Endometrium (tissue), 2 donors: ENCODE data around the gene UBE3B.

Experiments
- FAIRE-seq: peaks from 2 replicates; lab custom pipeline; 2012; peaks lifted over from hg19 to GRCh38; lab: Jason Lieb, UNC
- donor health status: control.
- donor health status: control.

Gene UBE3B

GRCh38 chr12:109553906-109554500, 76.6 kb downstream of the UBE3B start:
- FAIRE-seq, result no peak

- FAIRE-seq, result no peak
Observed at GRCh38 chr12:109554761-109555160, 77.3 kb downstream of the UBE3B start.

GRCh38 chr12:109555431-109556315, 78.2 kb downstream of the UBE3B start:
- FAIRE-seq, result no peak

GRCh38 chr12:109557200-109557599, 79.8 kb downstream of the UBE3B start:
- no peak for FAIRE-seq

- no peak for FAIRE-seq
Observed at GRCh38 chr12:109557805-109558204, 80.4 kb downstream of the UBE3B start.

DNA sequence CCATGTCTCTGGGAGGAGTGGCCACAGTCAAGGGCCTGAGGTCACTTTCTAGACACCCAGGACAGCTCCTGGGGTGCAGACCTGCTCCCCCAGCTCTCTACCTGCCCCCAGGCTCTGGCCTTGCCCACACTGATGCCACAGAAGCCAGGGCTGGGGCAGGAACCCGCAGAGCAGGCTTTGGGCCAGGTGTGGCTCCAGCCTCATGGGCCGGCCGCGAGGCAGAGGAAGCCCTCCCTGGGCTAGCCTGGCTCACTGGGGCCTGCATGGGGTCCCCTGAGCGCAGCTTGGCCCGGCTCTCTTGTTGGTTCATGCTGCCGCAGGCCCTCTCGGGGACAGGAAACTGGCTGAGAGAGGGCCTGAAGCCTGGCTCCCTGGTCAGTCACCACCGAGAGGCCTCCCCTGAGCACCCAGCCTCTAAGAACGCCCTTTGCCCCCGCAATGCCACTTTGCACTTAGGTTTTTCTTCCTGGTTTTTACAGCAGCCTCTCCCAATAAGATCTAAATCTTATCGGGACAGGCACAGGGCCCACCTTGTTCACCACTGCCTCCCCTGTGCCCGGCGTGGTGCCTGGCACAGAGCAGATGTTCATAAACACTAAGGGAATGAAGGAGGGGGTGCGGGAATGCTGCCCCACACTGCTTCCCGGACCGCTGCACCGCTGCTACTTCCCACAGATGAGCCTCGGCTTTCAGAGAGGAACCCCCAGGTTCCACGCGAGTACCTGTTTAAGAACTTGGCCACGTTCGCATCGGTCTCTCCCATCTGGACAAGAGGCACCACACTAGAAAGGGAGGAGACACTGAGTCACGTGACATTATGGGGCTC, 81.2 kb downstream of the UBE3B start:
- FAIRE-seq, result no peak

DNA sequence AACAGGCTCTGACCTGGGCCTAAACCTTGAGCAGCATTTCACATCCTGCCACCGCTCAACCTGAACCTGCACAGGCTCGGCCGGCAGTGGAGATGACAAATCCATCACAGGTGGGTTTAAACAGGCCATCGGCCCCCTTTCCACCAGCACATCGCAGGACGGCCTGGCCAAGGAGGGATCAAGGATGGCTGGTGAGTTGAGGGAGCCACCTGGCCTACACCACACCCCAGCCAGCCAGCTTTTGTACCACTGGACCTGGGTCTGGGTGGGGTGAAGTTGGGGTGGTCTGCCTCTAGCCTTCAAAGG, 81.7 kb downstream of the UBE3B start:
- no peak for FAIRE-seq

DNA sequence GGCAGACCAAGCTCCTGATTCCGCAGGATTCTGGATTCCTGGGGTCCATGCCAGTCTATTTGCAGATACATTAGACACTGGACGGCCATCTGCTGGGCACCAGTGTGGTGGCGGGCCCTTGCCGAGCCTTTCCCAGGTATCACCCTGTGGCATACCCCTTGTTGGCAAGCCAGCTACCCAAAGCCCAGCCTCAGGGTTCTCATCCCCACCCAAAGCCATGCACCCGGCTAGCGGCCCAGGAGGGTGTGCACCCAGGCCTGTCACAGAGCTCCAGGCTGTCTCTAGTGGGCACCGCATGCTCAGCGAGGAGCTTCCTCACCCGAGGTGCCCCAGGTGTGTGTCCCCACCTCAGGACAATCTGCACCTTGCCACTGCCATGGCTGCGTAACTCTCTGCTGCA, 82.2 kb downstream of the UBE3B start:
- no peak for FAIRE-seq

GRCh38 chr12:109560867-109561710, 83.7 kb downstream of the UBE3B start:
- no peak for FAIRE-seq

GRCh38 chr12:109561711-109562030, 84.2 kb downstream of the UBE3B start:
- no peak for FAIRE-seq

- FAIRE-seq, result no peak
Observed at GRCh38 chr12:109562871-109563270, 85.4 kb downstream of the UBE3B start.

DNA sequence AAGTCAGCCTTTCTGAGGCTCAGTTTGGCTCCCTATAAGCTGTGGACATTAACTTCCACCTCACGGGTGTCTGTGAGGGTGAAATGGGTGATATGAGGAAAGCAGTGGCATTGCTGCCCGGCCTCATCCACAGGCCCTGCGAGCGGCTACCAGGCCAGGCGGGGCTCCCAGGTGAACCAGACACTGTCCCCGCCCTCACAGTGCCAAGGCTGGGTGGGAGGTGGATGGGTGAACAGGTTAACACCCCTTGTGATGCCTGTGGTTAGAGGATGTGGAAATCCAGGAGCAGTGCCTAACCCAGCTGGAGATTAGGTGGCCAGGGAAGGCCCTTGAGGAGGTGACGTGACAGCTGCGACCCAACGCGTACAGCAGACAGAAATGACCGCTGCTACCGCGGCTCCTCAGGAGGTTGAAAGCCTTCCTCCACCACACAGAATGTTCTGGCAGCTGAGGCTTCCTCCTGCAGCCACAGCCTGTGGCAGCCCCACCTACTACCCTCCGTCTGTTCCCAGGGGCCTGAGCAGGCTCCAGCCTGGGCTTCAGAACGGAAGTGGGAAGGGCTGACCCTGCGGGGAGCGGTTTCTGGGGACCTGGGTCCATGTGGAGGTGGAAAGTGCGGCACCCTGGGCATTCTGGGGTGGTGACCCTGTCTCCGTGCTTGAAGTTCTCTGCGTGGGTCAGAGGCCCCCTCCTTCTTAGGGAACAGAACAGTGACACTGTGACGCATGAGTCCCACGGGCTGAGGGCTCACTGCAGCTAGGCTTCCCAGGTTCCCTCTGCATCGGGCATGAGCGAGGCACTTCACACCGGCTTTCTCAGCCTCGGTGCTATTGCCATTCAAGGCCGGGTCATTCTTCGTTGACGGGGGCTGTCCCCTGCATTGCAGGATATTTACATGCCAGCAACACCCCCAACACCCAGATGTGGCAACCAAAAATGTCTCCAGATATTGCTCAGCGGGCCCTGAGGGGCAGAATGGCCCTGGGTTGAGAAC, 86.2 kb downstream of the UBE3B start:
- FAIRE-seq, result no peak

- FAIRE-seq, result no peak
Observed at GRCh38 chr12:109566424-109566823, 89.0 kb downstream of the UBE3B start.

DNA sequence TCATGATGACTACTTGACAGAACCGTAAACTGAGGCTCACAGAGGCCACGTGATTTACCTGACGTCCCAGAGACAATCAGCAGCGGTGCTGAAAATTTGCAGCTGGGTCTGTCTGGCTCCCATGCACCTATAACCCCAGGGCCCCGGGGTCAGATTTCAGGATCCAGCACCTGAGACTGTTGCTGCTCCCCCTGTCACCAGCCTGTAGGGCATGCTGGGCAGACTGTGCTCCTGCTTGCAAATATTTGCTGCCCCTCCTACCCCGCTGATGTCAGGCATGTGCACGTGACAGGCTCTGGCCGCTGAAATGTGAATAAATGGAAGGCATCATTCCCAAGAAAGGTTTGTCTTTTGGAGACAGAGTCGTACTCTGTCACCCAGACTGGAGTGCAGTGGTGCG, 89.9 kb downstream of the UBE3B start:
- FAIRE-seq, result no peak

DNA sequence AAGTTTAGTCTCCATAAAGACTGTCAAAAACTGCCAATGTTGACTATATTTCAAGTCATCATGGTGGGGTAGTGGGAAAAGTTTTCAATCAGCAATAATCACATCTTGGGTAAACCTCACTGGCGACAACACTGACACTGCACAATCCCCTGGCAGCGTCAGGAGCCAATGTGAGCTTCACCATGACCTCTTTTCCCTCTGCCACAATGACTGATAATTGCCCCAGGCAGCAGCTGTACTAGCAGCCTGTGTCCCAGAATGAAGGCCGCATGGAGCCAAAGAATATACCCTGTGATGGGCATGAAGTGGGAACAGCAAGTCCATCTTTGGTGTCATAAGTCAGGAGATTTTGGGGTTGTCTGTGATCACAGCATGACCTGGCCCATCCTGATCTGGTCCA, 90.5 kb downstream of the UBE3B start:
- no peak for FAIRE-seq

DNA sequence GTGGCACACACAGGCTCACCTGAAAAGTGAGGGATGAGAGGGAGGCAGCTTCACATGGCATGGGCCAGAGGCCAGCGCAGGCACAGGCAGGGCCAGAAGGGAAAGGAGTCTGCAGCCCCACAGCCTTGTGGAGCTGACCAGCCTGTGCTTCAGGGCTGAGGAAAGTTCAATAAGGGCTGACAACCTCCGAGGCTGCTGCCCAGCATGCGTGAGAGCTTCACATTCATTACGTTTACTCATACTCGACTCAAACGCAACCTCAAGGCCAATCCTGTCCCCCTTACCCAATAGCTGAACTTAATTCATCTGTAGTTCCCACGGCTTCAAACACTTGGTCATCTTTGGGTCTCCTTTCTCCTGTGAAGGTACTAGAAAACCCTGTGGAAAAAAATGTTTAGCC, 91.1 kb downstream of the UBE3B start:
- no peak for FAIRE-seq

DNA sequence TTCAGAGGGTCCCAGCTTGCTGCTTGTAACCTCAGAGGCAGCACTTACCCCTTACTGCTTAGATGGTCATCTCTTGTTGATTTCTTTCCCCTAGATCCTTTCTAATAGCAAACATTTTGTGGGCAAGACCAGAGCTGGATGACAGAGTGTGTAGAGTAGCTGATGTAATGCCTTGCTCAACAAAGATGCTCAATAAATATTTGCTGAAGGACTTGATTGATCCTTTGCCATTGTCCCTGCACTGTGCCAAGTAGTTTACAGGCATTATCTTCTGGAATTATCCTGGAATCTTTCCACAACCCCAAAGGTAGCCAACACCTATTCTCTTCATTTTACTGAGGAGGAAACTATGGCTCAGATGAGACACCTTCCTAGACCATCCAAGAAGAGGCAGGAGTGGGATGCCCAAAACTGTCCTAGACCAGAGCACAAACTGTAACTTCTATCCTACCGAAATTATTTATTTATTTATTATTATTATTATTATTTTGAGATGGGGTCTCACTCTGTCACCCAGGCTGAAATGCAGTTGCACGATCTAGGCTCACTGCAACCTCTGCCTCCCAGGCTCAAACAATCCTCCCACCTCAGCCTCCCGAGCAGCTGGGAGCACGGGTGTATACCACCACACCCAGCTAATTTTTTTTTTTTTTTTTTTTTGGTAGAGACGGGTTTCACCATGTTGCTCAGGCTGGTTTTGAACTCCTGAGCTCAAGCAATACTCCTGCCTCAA, 94.5 kb downstream of the UBE3B start:
- no peak for FAIRE-seq

GRCh38 chr12:109572506-109572845, 95.0 kb downstream of the UBE3B start:
- FAIRE-seq, result no peak

- peak; percentile 96 for FAIRE-seq
Observed at GRCh38 chr12:109573029-109573913, 95.8 kb downstream of the UBE3B start, which contains the start of the genes MMAB and MVK. Gene MMAB (minus strand): TSS chr12:109573504. CDS start chr12:109573480, 24 bp downstream. Gene MVK (plus strand): TSS chr12:109573794. CDS start chr12:109574823, 1,029 bp downstream.
